ENCODE data around the gene BCAR1.

DNA sequence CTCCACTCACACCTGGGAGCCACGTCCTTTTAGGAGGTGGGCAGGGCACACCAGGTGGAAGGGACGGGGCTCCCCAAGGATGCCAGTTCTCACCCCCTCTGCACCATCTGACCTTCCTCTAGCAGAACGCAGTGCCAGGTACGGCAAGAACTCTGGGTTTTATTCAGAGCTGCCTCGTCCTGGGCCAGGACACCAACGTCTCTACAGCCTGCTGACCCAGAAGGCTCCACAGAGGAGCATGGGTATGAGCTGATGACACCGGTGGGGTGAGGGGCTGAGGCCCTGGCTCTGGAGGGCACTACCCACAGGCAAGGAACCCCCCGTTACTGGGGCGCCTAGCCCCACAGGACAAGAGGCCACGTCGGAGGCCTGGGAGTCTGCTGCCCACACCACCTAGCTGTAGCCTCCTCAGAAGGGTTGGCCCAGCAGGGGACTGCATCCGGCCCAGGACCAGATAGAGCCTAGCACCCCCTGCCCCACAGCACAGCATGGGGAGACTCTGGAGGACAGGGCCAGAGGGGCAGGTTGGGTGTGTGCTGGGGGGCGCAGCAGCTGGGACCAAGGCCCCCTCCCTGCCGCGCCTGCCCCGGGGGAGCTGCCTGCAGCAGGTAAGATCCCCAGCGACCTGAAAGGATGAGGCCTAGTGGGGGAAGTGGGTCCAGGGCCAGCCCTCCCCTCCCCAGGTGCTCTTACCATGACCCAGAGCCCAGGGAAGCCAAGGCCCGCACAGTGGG, 13.9 kb downstream of the BCAR1 start:
- TF ChIP-seq, protein P1, sequence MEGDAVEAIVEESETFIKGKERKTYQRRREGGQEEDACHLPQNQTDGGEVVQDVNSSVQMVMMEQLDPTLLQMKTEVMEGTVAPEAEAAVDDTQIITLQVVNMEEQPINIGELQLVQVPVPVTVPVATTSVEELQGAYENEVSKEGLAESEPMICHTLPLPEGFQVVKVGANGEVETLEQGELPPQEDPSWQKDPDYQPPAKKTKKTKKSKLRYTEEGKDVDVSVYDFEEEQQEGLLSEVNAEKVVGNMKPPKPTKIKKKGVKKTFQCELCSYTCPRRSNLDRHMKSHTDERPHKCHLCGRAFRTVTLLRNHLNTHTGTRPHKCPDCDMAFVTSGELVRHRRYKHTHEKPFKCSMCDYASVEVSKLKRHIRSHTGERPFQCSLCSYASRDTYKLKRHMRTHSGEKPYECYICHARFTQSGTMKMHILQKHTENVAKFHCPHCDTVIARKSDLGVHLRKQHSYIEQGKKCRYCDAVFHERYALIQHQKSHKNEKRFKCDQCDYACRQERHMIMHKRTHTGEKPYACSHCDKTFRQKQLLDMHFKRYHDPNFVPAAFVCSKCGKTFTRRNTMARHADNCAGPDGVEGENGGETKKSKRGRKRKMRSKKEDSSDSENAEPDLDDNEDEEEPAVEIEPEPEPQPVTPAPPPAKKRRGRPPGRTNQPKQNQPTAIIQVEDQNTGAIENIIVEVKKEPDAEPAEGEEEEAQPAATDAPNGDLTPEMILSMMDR (IDR thresholded peaks at IDR 0.05), result no peak
- no peak for TF ChIP-seq POLR2A (IDR thresholded peaks at IDR 0.05)

Data from suprapubic skin (tissue), 3 donors.